Smooth muscle cell of the pulmonary artery (primary cell): Measurements from ENCODE around the gene WDR38. TPM values are rescaled to one million over a fixed set of nuclear protein-coding genes. Genes with fewer than 3 reads are reported as not detected.

Source experiments
- total RNA-seq: library from RNA; depleted of rRNA; stranded (reverse); fragments of >200 nt; gene quantifications from 2 replicates; pipeline ENCODE4 v1.2.3, GENCODE V29; 2014

Gene WDR38
- not detected in 2 replicates for total RNA-seq

GRCh38 chr9:124852829-124853531, at the start of gene WDR38:
WDR38 (plus strand) TSS chr9:124853460; CDS start chr9:124853532, 72 bp downstream.

GRCh38 chr9:124861342-124862229, 8.3 kb downstream of the WDR38 start, which contains the start of the genes ARPC5L and RPL35:
ARPC5L (plus strand) TSS chr9:124862130; CDS start chr9:124869291, 7,161 bp downstream.
RPL35 (minus strand) TSS chr9:124861957; CDS start chr9:124861912, 45 bp downstream.

Other genes with a start within 250 kb of the WDR38 start
- 0.39 and 0.69 TPM in 2 replicates for gene NR6A1, start 82.1 kb upstream of the WDR38 start, total RNA-seq
- gene OLFML2A, start 76.3 kb upstream of the WDR38 start, total RNA-seq = 1.3 and 1.6 TPM in 2 replicates
- 831 and 878 TPM in 2 replicates for gene RPL35, start 8.5 kb downstream of the WDR38 start, total RNA-seq
- gene ARPC5L, start 8.7 kb downstream of the WDR38 start, total RNA-seq = 7.6 and 13.3 TPM in 2 replicates
- gene GOLGA1, start 87.6 kb downstream of the WDR38 start, total RNA-seq = 11.8 and 16.6 TPM in 2 replicates